Astrocyte (in vitro differentiated cells and primary cell): ENCODE data around the gene HRH4.

Experiments
- CTCF ChIP-seq: IDR thresholded peaks from 2 replicates; pipeline ENCODE4 v1.5.1; 2011; ENCODE audit warnings: low read depth, mild to moderate bottlenecking, inconsistent platforms, low read length, moderate library complexity; ENCODE audit not compliant: insufficient read depth
- EZH2 ChIP-seq: IDR thresholded peaks from 2 replicates; pipeline ENCODE4 v1.6.1; 2012; ENCODE audit warnings: mild to moderate bottlenecking, low read length, inconsistent platforms; ENCODE audit not compliant: insufficient read depth

- TF ChIP-seq CTCF (no peak), EZH2 (no peak)
Measured at GRCh38 chr18:24509435-24509834, 49.0 kb downstream of the HRH4 start.
